Astrocyte of the spinal cord (primary cell): ENCODE results near the gene NCAM1.
A peak's percentile ranks its signal among the peaks of the same experiment; 100 is the strongest.
"Not testable (repeated sequence)": the region's sequence is repeated elsewhere in the genome, so short reads cannot be mapped to it uniquely, and the experiment has no call there.

Experiments used
- DNase-seq: peaks from one replicate; pipeline ENCODE4 v3.0.0; 2011; ENCODE audit warnings: low read depth, low spot score
- H3K4me3 ChIP-seq: 2 replicates; pipeline ENCODE4 v1.5.1; 2011; ENCODE audit warnings: low read depth, mild to moderate bottlenecking, low read length, moderate library complexity
- CTCF ChIP-seq: IDR thresholded peaks from 2 replicates; pipeline ENCODE4 v1.5.1; 2012; ENCODE audit warnings: low read depth, mild to moderate bottlenecking, low read length, inconsistent platforms
- in situ Hi-C: cut with HindIII; loops from 2 replicates; pipeline ENCODE4 v1.10.0; 2017; ENCODE audit warnings: low sequenced_read_pairs

NCAM1 gene

GRCh38 chr11:112961146-112961668, at the start of gene NCAM1:
NCAM1 (plus strand) TSS chr11:112961420.
- in situ Hi-C loops = no loop called here
- DNase-seq = peak; percentile 81
- peak within 1 kb of the TSS; percentile 53 for H3K4me3 ChIP-seq
- no peak for TF ChIP-seq CTCF

- in situ Hi-C loops = no loop called here
Measured at GRCh38 chr11:112922606-112923005, 38.6 kb upstream of the NCAM1 start.

GRCh38 chr11:112924836-112925235, 36.4 kb upstream of the NCAM1 start:
- H3K4me3 ChIP-seq, in situ Hi-C loops, DNase-seq: not testable (repeated sequence)

More at GRCh38 chr11:112922606-112923005, 38.6 kb upstream of the NCAM1 start:
- H3K4me3 ChIP-seq = no peak overlapping the region
- no peak for TF ChIP-seq CTCF
- no peak for DNase-seq

GRCh38 chr11:112925516-112926310, 35.5 kb upstream of the NCAM1 start:
- TF ChIP-seq CTCF = no peak
- DNase-seq = no peak
- in situ Hi-C loops = no loop called here
- no peak overlapping the region for H3K4me3 ChIP-seq

GRCh38 chr11:112928136-112928535, 33.1 kb upstream of the NCAM1 start:
- no peak for TF ChIP-seq CTCF
- no peak overlapping the region for H3K4me3 ChIP-seq
- DNase-seq = no peak
- in situ Hi-C loops = no loop called here

GRCh38 chr11:112929432-112929831, 31.8 kb upstream of the NCAM1 start:
- no peak for TF ChIP-seq CTCF
- in situ Hi-C loops = no loop called here
- no peak for DNase-seq
- no peak overlapping the region for H3K4me3 ChIP-seq

- in situ Hi-C loops = no loop called here
- H3K4me3 ChIP-seq = no peak overlapping the region
- no peak for DNase-seq
- no peak for TF ChIP-seq CTCF
Measured at GRCh38 chr11:112931703-112932102, 29.5 kb upstream of the NCAM1 start.
